Panc1 (cell line): ENCODE data around the gene UNC45B.

ENCODE experiments used
- CTCF ChIP-seq: fragments of 450-650 bp; IDR thresholded peaks from 2 replicates; pipeline ENCODE4 v1.5.1; 2017; ENCODE audit warnings: mild to moderate bottlenecking
- POLR2AphosphoS5 ChIP-seq: IDR thresholded peaks from 2 replicates; pipeline ENCODE4 v1.6.1; 2012; ENCODE audit warnings: mild to moderate bottlenecking, low read depth, low read length, moderate library complexity
- REST ChIP-seq, 2 experiments: IDR thresholded peaks; 2 replicates each; pipeline ENCODE4 v1.6.1; 2011 to 2012; ENCODE audit warnings: low read depth in 2 of 2, control low read depth in 1 of 2, low read length in 1 of 2, mild to moderate bottlenecking in 1 of 2, moderate library complexity in 1 of 2; ENCODE audit not compliant: insufficient read depth in 1 of 2
- SIN3A ChIP-seq: IDR thresholded peaks from 2 replicates; pipeline ENCODE4 v1.6.1; 2012; ENCODE audit warnings: low read depth, mild to moderate bottlenecking, low read length, moderate library complexity, borderline replicate concordance; ENCODE audit not compliant: insufficient read depth

DNA sequence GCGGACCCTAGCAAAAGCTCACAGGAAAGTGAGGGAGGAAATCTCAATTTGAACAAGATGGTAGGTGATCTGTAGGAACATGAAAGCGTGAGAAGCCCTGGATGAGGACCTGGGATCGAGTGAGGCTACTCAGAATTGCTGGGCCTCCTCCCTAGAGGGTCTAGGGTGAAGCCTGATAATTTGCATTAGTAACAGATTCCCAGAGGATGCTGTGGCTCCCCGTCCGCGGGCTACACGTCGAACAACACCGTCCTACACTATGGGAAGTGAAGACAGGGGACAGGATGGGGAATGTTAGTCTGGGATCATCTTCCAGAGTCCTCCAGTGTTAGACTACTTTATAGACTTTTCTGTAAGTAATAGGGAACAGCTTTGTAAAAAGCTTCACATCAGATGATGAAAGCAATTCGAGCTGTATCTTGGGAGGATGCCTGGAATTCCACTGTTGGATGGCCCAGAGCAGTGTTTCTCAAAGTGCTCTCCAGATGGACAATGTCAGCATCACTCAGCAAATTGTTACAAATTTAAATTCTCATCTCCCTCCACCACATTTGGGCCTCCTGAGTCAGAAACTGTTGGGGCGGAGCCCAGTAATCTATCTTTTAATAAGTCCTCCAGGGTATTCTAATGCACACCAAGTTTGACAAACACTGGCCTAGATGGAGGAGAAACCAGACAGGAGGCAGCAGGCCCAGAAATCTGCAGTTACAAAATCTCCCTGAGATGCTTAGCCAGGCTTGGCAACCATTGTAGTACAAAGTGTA is 19.7 kb upstream of the UNC45B start:
- no peak for TF ChIP-seq CTCF
- no peak for TF ChIP-seq POLR2AphosphoS5
- no peak for TF ChIP-seq SIN3A
- no peak for TF ChIP-seq REST (IDR thresholded peaks at IDR 0.05; ENCODE audit: insufficient read depth in 1 of 2, low read depth in 2 of 2, low read length in 1 of 2)
